Measurements from ENCODE around the gene AIRE.
"Not testable (repeated sequence)": the region's sequence is repeated elsewhere in the genome, so short reads cannot be mapped to it uniquely, and the experiment has no call there.

Gene AIRE

DNA sequence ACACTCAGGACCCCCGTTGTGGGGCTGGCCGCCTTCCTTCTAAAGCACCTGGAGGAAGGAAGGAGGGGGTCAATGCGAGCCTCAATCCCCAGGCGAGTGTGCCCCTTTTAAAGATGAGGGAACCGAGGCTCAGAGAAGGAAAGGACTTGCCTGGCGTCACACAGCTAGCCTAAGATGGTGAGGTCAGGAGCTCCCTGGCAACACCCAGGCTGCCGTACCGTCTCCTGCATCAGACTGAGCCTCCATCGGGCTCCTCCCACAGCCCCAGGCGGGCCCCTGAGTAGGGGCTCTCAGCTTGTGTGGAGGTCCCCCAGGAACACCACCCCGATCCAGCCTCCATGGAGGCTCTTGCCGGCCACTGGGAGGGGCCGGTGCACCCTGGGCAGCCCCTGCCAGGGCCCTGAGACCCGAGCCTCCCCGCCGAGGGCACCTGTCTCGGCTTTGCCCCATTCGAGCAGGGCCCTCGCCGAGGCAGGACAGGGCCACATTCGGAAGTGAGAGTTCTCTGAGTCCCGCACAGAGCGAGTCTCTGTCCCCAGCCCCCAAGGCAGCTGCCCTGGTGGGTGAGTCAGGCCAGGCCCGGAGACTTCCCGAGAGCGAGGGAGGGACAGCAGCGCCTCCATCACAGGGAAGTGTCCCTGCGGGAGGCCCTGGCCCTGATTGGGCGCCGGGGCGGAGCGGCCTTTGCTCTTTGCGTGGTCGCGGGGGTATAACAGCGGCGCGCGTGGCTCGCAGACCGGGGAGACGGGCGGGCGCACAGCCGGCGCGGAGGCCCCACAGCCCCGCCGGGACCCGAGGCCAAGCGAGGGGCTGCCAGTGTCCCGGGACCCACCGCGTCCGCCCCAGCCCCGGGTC lies at the start of gene AIRE:
Gene AIRE (plus strand): TSS at position 739 of the 855 bp plus-strand sequence. CDS start 131 bp downstream, outside the sequence.
- no peak for TF ChIP-seq EZH2phosphoT487 (conservative IDR thresholded peaks at IDR 0.05; ENCODE audit: low read length)
- TF ChIP-seq, protein P1, sequence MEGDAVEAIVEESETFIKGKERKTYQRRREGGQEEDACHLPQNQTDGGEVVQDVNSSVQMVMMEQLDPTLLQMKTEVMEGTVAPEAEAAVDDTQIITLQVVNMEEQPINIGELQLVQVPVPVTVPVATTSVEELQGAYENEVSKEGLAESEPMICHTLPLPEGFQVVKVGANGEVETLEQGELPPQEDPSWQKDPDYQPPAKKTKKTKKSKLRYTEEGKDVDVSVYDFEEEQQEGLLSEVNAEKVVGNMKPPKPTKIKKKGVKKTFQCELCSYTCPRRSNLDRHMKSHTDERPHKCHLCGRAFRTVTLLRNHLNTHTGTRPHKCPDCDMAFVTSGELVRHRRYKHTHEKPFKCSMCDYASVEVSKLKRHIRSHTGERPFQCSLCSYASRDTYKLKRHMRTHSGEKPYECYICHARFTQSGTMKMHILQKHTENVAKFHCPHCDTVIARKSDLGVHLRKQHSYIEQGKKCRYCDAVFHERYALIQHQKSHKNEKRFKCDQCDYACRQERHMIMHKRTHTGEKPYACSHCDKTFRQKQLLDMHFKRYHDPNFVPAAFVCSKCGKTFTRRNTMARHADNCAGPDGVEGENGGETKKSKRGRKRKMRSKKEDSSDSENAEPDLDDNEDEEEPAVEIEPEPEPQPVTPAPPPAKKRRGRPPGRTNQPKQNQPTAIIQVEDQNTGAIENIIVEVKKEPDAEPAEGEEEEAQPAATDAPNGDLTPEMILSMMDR (IDR thresholded peaks at IDR 0.05; ENCODE audit: insufficient read depth, low read length, poor library complexity, severe bottlenecking), result no peak
- no peaks in the 10 kb centered on the region for H3F3A ChIP-seq (ENCODE audit: insufficient read depth)
- no peaks in the 10 kb centered on the region for H3K79me2 ChIP-seq (ENCODE audit: insufficient read depth, low read length)
- H3K36me3 ChIP-seq (ENCODE audit: low read length), result no peaks in the 10 kb centered on the region
- H2AFZ ChIP-seq (ENCODE audit: low read depth, low read length, severe bottlenecking), result no peak within 1 kb of the TSS
- no peak within 1 kb of the TSS for H3K4me3 ChIP-seq (ENCODE audit: insufficient read depth, low read length, poor library complexity, severe bottlenecking)
- H3K27me3 ChIP-seq (ENCODE audit: low read length), result no peaks in the 10 kb centered on the region
- no peak within 1 kb of the TSS for H3K4me2 ChIP-seq (ENCODE audit: low read depth, low read length, poor library complexity, severe bottlenecking)
- no peaks in the 10 kb centered on the region for H4K20me1 ChIP-seq (ENCODE audit: low read depth, low read length)
- H3K9me2 ChIP-seq (replicated peaks; ENCODE audit: insufficient read depth, low read length), result no peaks in the 10 kb centered on the region
- H3K9ac ChIP-seq (ENCODE audit: low read length), result no peak within 1 kb of the TSS
- H3K9me3 ChIP-seq (ENCODE audit: insufficient read depth, low read length), result no peaks in the 10 kb centered on the region
- H3K27ac ChIP-seq (ENCODE audit: low read depth, low read length), result no peak within 1 kb of the TSS

DNA sequence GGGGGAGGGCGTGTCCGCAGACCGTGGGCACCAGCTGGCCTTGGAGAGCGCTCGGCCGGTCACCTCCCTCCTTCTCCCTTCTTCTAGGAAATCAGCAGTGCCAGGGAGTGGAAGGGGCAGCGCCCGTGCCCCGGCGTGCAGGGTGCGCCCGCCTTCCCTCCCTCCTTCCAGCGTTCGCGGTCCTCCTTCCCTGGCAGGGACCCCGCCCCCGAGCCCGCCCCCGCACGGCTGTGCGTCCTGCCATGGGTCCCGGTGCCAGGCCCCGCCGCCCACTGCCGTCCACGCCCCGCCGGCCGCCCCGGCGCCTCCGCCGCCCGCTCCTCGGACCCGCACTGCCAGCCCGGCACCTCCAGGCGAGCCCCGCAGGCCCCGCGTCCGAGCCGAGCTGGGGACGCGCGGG lies 45.3 kb upstream of the AIRE start:
- not testable (repeated sequence) for H3K36me3 ChIP-seq (ENCODE audit: low read length); H3K4me2 ChIP-seq (ENCODE audit: low read depth, low read length, poor library complexity, severe bottlenecking); H3K27ac ChIP-seq (ENCODE audit: low read depth, low read length); H3K9me2 ChIP-seq (replicated peaks; ENCODE audit: insufficient read depth, low read length); H3F3A ChIP-seq (ENCODE audit: insufficient read depth); H3K4me3 ChIP-seq (ENCODE audit: insufficient read depth, low read length, poor library complexity, severe bottlenecking); H4K20me1 ChIP-seq (ENCODE audit: low read depth, low read length); H2AFZ ChIP-seq (ENCODE audit: low read depth, low read length, severe bottlenecking); H3K79me2 ChIP-seq (ENCODE audit: insufficient read depth, low read length); H3K9me3 ChIP-seq (ENCODE audit: insufficient read depth, low read length); H3K9ac ChIP-seq (ENCODE audit: low read length); H3K27me3 ChIP-seq (ENCODE audit: low read length)

DNA sequence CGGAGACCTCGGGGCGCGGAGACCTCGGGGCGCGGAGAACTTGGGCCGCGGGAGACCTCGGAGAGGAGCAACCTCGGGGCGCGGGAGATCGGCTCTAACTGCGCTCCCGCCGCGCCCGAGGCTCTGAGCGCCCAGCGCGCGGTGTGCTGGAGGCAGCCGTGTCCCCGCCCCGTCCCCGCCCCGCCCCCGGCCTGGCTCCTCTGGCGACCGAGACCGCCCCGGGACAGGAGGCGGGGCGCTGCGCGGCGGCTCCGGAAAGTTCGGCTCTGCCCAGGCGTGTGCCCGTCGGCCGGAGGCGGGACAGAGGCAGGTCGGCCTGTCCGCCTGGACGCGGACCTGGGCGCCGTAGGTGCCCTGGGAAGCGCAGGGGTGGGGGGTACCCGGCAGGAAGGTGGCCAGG lies 44.8 kb upstream of the AIRE start, which contains the start of gene ICOSLG:
Gene ICOSLG (minus strand): TSS at position 102 of the 400 bp plus-strand sequence. CDS start 126 bp downstream, outside the sequence.
- H3K36me3 ChIP-seq (ENCODE audit: low read length); H3K4me3 ChIP-seq (ENCODE audit: insufficient read depth, low read length, poor library complexity, severe bottlenecking); H3K9me3 ChIP-seq (ENCODE audit: insufficient read depth, low read length); H3F3A ChIP-seq (ENCODE audit: insufficient read depth); H3K4me2 ChIP-seq (ENCODE audit: low read depth, low read length, poor library complexity, severe bottlenecking); H3K27me3 ChIP-seq (ENCODE audit: low read length); H3K27ac ChIP-seq (ENCODE audit: low read depth, low read length); H3K9ac ChIP-seq (ENCODE audit: low read length); H2AFZ ChIP-seq (ENCODE audit: low read depth, low read length, severe bottlenecking); H3K9me2 ChIP-seq (replicated peaks; ENCODE audit: insufficient read depth, low read length); H4K20me1 ChIP-seq (ENCODE audit: low read depth, low read length); H3K79me2 ChIP-seq (ENCODE audit: insufficient read depth, low read length): not testable (repeated sequence)

DNA sequence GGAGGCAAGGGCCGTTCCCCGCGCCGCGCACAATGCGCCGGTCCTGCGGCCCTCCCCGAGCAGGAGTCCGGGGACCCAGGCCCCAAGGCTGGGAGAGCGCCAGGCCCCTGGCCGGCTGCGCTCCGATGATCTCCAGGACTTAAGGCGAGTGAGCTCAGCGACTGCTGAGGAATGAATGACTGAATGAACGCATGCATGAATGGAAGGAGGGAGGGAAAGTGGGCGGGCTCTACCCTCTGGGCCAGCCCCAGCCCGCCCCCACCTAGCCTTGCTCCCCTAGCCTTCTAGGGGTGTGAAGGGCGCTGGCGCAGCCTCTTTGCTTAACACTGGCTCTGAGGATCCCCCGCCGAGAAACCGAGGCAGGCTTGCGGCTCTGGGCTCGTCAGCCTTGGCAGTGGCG lies 44.4 kb upstream of the AIRE start:
- H3K27ac ChIP-seq (ENCODE audit: low read depth, low read length); H3K79me2 ChIP-seq (ENCODE audit: insufficient read depth, low read length); H4K20me1 ChIP-seq (ENCODE audit: low read depth, low read length); H3K9ac ChIP-seq (ENCODE audit: low read length); H3K27me3 ChIP-seq (ENCODE audit: low read length); H3K9me2 ChIP-seq (replicated peaks; ENCODE audit: insufficient read depth, low read length); H3K36me3 ChIP-seq (ENCODE audit: low read length); H3K4me3 ChIP-seq (ENCODE audit: insufficient read depth, low read length, poor library complexity, severe bottlenecking); H3F3A ChIP-seq (ENCODE audit: insufficient read depth); H3K4me2 ChIP-seq (ENCODE audit: low read depth, low read length, poor library complexity, severe bottlenecking); H2AFZ ChIP-seq (ENCODE audit: low read depth, low read length, severe bottlenecking); H3K9me3 ChIP-seq (ENCODE audit: insufficient read depth, low read length): not testable (repeated sequence)

DNA sequence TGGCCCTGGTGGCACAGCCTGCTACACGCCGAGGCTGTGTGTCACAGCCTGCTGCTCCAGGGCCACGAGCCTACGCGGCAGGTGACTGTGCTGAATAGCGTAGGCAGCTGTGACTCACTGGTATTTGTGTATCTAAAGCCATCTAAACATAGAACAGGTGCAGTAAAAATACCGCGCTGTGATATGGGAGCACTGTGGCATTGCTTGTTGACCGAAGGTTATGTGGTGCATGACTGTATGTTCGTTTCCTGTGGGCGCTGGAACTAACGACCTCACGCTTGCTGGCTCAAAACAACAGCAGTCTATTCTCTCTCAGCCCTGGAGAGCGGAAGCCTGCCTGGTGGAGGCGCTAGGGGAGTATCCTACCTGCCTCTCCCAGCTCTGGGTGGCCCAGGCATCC lies 41.7 kb upstream of the AIRE start:
- H2AFZ ChIP-seq (ENCODE audit: low read depth, low read length, severe bottlenecking); H3K9me3 ChIP-seq (ENCODE audit: insufficient read depth, low read length); H3K27me3 ChIP-seq (ENCODE audit: low read length): not testable (repeated sequence)

DNA sequence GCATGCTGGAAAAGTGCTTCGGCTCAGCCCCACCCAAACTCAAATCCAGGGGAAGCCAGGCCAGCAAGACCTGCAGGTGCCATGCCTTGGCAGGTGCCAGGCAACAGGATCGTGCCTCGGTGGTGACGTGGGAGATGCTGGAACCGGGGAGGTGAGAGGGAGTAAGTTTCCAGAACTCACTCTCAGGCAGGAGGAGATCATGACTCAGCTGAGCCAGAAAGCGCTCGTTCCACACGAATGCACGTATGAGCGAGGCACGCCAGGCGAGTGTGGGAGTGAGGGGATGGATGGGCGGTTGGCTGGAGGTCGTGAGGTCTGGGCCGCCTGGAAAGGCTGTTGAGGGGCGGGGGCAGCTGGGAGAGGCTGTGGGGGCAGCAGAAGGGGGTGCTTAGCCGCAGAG lies 37.8 kb upstream of the AIRE start:
- H4K20me1 ChIP-seq (ENCODE audit: low read depth, low read length); H3K9me2 ChIP-seq (replicated peaks; ENCODE audit: insufficient read depth, low read length); H2AFZ ChIP-seq (ENCODE audit: low read depth, low read length, severe bottlenecking); H3K36me3 ChIP-seq (ENCODE audit: low read length); H3K9me3 ChIP-seq (ENCODE audit: insufficient read depth, low read length); H3K4me2 ChIP-seq (ENCODE audit: low read depth, low read length, poor library complexity, severe bottlenecking); H3F3A ChIP-seq (ENCODE audit: insufficient read depth); H3K4me3 ChIP-seq (ENCODE audit: insufficient read depth, low read length, poor library complexity, severe bottlenecking); H3K79me2 ChIP-seq (ENCODE audit: insufficient read depth, low read length); H3K27ac ChIP-seq (ENCODE audit: low read depth, low read length); H3K9ac ChIP-seq (ENCODE audit: low read length); H3K27me3 ChIP-seq (ENCODE audit: low read length): not testable (repeated sequence)

More for the DNA sequence above, 41.7 kb upstream of the AIRE start:
- not testable (repeated sequence) for H3F3A ChIP-seq (ENCODE audit: insufficient read depth); H3K4me2 ChIP-seq (ENCODE audit: low read depth, low read length, poor library complexity, severe bottlenecking); H3K4me3 ChIP-seq (ENCODE audit: insufficient read depth, low read length, poor library complexity, severe bottlenecking); H3K9ac ChIP-seq (ENCODE audit: low read length); H3K9me2 ChIP-seq (replicated peaks; ENCODE audit: insufficient read depth, low read length); H3K36me3 ChIP-seq (ENCODE audit: low read length); H4K20me1 ChIP-seq (ENCODE audit: low read depth, low read length); H3K27ac ChIP-seq (ENCODE audit: low read depth, low read length); H3K79me2 ChIP-seq (ENCODE audit: insufficient read depth, low read length)

DNA sequence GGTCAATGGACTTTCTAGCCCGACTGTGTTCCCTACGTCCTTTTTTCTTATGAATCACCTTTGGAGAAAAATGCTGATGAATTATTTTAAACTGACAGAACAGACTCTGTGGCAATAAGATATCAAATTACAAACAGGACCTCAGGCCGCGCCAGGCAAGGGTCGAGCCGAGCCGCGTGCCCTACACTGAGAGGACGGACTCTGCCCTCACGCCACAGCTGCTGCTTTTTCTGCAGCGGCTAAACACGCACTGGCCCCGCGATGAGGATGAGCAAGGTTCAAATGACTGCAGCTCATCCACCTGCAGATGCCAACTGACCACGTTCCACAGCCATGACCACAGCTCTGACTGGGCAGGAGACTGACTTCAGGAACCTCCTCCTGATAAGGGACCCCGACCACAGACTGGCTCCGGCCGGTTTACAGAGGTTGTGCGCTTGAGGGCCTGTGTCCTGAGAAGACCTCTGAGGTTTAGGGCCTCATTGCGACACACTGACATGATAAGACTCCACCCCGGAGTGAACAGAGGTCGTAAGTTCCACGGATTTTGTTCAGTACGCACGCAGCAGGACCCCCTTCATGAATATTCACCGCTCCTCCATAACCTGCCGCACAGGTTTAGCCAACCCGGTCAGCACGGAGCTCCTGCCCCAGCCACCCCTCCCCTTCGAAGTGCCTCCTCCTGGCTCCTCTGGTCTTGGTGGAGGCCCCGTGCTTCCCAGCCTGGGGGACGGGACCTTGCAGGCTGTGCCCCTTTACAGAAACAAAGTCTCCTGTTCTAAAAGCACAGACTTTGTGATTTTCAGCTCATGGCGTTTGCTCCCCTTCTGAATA lies 36.3 kb upstream of the AIRE start:
- not testable (repeated sequence) for H3K36me3 ChIP-seq (ENCODE audit: low read length); H3K9me3 ChIP-seq (ENCODE audit: insufficient read depth, low read length); H3K4me3 ChIP-seq (ENCODE audit: insufficient read depth, low read length, poor library complexity, severe bottlenecking); H3K27ac ChIP-seq (ENCODE audit: low read depth, low read length); H3K79me2 ChIP-seq (ENCODE audit: insufficient read depth, low read length); H3K27me3 ChIP-seq (ENCODE audit: low read length); H3K9me2 ChIP-seq (replicated peaks; ENCODE audit: insufficient read depth, low read length); H3K9ac ChIP-seq (ENCODE audit: low read length); H4K20me1 ChIP-seq (ENCODE audit: low read depth, low read length); H2AFZ ChIP-seq (ENCODE audit: low read depth, low read length, severe bottlenecking); H3K4me2 ChIP-seq (ENCODE audit: low read depth, low read length, poor library complexity, severe bottlenecking); H3F3A ChIP-seq (ENCODE audit: insufficient read depth)

All from SU-DHL-6 (cell line).